ENCODE results near the gene MAG. TPM values are rescaled to one million over a fixed set of nuclear protein-coding genes. Genes with fewer than 3 reads are reported as not detected.

The MAG gene
- total RNA-seq, 1 donor from 2014 or later = 0.69 TPM

GRCh38 chr19:35265126-35265899, 26.6 kb upstream of the MAG start:
- DNase-seq = no peak

- DNase-seq = no peak
These were observed 26.0 kb upstream of the MAG start for GRCh38 chr19:35265900-35266519.

DNA sequence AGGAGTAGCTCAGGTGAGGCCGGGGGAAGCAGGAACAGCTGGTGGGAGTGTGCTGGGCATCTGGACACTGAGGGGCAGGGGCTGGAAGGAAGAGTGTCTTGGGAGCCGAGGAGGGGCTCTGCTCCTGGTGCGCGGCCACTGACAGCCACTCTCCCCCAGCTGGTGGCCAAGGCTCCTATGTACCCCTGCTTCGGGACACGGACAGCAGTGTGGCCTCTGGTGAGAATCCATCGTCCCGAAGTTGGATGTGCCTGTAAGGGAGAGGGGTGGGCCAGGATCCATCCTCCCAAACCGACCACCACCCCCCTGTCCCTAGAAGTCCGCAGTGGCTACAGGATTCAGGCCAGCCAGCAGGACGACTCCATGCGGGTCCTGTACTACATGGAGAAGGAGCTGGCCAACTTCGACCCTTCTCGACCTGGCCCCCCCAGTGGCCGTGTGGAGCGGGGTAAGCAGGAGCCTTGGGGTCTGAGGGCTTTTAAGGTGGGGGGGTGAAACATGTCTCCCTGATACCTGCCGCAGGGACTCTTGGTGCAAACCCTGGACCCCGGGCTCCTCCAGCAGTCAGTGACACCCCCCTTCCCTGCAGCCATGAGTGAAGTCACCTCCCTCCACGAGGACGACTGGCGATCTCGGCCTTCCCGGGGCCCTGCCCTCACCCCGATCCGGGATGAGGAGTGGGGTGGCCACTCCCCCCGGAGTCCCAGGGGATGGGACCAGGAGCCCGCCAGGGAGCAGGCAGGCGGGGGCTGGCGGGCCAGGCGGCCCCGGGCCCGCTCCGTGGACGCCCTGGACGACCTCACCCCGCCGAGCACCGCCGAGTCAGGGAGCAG, 25.2 kb upstream of the MAG start:
- DNase-seq = no peak

DNA sequence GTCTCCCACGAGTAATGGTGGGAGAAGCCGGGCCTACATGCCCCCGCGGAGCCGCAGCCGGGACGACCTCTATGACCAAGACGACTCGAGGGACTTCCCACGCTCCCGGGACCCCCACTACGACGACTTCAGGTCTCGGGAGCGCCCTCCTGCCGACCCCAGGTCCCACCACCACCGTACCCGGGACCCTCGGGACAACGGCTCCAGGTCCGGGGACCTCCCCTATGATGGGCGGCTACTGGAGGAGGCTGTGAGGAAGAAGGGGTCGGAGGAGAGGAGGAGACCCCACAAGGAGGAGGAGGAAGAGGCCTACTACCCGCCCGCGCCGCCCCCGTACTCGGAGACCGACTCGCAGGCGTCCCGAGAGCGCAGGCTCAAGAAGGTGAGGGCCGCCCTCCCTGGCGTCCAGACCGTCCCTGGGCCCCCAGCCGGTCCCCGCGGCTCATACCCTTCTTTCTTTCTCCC, 24.6 kb upstream of the MAG start:
- no peak for DNase-seq

GRCh38 chr19:35267818-35268535, 24.0 kb upstream of the MAG start:
- DNase-seq = peak; percentile 50

DNA sequence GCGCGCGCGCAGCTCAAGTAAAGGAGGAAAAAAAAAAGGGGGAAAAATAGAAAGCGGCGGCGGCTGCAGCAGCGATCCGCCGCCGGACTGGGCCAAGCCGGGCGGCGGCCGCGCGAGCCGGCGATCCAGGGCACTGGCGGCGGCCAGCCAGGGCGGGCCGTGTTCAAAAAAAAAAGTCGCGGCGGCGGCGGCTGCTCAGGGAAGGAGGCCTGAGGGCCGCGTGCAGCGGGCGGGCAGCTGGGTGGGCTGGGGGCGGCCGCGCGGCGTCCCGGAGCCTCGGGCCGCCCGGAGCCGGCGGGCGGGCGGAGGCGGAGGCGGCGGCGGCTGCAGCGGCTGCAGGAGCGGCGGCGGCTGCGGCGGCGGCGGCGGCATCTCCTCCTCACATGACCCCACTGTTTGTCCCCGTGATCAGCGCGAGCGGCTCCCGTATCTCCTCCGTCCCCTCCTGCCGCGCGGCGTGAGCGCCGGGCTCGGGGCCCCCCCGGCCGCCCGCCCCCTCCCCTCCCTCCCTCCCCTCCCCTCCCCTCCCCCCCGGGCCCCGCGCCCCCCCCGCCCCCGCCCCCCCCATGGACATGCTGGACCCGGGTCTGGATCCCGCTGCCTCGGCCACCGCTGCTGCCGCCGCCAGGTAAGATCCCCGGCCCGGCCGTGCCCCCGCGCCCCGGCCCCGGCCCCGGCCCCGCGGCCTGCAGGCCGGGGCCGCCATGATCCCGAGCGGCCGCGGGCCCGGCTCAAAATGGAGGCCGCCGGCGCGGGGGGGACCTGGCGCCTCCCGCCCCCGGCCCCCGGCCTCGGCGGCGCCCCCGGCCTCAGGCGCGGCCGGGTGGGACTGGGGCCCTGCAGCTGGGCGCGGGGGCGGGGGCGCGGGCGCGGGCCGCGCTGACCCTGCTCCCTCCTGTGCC, 23.2 kb upstream of the MAG start, which contains the start of gene USF2:
TSS of gene USF2 (plus strand) at position 427 of the 902 bp plus-strand sequence. CDS start at position 567, 140 bp downstream.
- peak; percentile 8 for DNase-seq

- peak; percentile 42 for DNase-seq
These were observed 22.4 kb upstream of the MAG start for GRCh38 chr19:35269438-35270117.

DNA sequence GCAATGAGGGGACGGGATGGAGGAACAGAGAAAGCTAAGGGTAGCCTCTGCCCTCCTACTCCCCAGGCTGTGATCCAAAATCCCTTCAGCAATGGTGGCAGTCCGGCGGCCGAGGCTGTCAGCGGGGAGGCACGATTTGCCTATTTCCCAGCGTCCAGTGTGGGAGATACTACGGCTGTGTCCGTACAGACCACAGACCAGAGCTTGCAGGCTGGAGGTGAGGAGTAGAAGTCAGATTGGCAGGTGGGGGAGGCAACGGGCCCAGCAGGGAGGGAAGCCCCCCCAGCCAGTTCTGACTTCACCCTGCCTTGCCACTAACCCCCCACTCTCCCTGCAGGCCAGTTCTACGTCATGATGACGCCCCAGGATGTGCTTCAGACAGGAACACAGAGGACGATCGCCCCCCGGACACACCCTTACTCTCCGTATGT, 21.6 kb upstream of the MAG start:
- DNase-seq = no peak

GRCh38 chr19:35271546-35271945, 20.4 kb upstream of the MAG start:
- no peak for DNase-seq

GRCh38 chr19:35272122-35272719, 19.7 kb upstream of the MAG start:
- DNase-seq = no peak

DNA sequence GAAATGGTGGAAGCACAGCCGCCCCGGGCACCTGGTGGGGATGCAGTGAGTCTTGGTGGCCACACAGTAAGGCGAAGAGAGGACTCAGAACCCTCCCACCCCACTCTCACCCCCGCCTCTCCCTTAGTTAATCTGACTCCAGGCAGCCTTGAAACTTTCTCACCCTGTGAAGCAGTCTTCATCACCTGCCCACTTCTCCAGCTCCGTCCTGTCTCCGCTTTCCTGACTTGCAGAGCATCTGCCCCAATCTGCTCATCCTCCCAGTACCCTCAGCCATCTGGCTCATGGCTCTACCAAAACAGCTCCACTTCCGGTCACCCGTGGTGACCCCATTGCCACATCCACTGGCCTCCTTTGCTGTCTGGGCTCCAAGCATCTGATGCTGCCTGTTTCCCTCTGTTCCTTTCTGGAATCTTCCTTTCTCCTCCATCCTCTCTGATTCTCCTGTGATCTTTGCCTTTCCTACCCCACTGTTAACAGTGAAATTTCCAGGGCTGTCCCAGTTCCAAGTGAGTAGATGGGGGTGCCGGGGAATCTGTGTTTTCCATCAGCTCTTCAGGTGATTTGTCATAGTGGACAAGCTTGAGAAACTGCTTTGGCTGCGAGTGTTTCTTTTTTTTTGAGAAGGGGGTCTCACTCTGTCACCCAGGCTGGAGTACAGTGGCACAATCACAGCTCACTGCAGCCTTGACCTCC, 18.9 kb upstream of the MAG start:
- no peak for DNase-seq

DNA sequence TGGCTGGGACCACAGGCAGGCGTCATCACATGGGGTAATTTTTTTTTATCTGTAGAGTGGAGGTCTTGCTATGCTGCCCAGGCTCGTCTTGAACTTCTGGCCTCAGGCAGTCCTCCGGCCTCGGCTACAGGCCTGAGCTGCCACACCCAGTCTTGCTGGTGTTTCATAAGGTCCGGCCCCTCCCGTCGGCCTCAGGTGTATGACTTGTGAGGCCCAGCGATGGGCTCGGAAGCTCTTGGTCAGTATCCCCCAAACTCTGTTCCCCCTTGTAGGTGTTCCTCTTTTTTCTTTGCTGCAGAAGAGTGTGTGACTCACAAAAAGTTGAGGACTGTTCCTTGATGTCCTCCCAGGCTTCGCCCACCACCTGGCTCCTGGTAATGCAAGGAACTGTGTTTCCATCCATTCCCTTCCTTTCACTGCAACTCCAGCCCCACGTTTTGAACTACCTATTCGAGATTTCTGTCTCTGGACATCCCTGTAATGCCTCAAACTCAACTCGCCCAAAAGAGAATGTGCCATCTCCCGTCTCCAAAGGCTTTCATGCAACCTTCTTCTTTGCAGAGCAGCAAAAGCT, 18.2 kb upstream of the MAG start:
- DNase-seq = no peak

DNA sequence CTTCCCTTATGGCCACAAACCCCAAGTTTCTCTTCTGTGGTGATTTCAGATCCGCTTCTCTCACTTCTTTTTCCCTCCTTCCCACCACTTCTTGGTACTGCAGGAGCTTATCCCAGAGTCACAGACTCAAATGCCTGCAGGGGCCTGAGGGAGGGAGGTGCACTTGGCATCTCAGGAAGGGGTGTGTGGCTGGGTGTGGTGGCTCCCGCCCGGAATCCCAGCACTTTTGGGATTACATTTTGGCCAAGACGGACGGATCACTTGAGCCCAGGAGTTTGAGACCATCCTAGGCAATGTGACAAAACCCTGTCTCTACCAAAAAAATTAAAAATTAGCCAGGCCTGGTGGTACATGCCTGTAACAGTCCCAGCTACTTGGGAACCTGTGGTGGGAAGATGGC, 17.6 kb upstream of the MAG start:
- DNase-seq = no peak

DNA sequence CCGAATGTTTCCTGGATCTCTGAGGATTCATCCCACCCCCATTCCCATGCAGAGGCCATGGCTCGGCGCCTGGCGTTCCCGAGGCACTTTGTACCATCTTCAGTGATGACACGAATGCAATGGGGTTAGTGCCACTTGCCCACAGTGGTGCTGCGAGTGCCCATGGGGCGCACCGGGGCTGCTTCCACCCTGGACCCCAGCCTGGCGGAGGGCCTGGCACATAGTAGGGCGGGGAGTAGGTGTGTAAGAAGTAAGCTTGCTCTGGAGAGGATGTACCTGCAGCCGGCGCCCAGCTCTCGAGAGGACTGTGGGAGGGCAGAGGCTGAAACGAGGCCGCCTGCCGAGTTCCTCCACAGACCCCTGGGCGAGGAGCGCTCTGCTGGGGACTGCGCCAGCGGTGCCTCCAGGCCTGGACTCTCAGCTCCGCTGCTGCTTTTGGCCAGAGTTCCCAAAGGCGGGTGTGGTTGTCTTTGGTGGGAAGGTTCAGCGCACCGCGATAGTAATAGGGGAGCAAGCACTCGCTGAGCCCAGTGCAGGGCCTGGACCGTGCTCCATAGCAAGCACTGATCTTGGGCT, 15.2 kb upstream of the MAG start:
- no peak for DNase-seq

GRCh38 chr19:35278578-35279284, 13.2 kb upstream of the MAG start:
- DNase-seq = no peak

DNA sequence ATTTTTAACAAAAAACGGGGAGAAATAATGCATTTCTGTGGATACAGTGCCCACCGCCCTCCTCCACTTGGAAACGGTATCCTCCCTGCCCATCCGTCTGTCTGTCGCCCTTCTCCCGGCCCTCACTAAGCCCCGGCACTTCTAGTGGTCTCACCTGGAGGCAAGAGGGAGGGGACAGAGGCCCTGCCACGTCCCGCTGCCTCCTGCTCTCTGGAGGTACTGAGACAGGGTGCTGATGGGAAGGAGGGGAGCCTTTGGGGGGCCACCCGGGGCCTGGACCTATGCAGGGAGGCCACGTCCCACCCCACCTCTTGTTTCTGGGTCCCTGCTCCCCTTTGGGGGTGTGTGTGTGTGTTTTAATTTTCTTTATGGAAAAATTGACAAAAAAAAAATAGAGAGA, 12.6 kb upstream of the MAG start:
- no peak for DNase-seq

GRCh38 chr19:35279985-35280821, 11.8 kb upstream of the MAG start:
- no peak for DNase-seq
